Astrocyte (in vitro differentiated cells and primary cell): Measurements from ENCODE around the gene FRY. TPM values are rescaled to one million over a fixed set of nuclear protein-coding genes. Genes with fewer than 3 reads are reported as not detected.

Experiments
- DNase-seq: peaks from one replicate; pipeline ENCODE4 v3.0.0-alpha.2; 2010; ENCODE audit warnings: low read depth
- FAIRE-seq: peaks from 2 replicates; lab custom pipeline; 2011; peaks lifted over from hg19 to GRCh38; lab: Jason Lieb, UNC
- H2AFZ ChIP-seq: 2 replicates; pipeline ENCODE4 v1.6.0; 2012; ENCODE audit warnings: low read depth, low read length, inconsistent platforms
- H3K27ac ChIP-seq: 2 replicates; pipeline ENCODE4 v1.5.1; 2011; ENCODE audit warnings: low read depth, low read length, inconsistent platforms
- H3K27me3 ChIP-seq: 2 replicates; pipeline ENCODE4 v1.6.0; 2011; ENCODE audit warnings: low read length, inconsistent platforms; ENCODE audit not compliant: insufficient read depth
- H3K36me3 ChIP-seq: 2 replicates; pipeline ENCODE4 v1.5.1; 2011; ENCODE audit warnings: low read length, inconsistent platforms; ENCODE audit not compliant: insufficient read depth
- H3K4me1 ChIP-seq: 2 replicates; pipeline ENCODE4 v1.5.1; 2011; ENCODE audit warnings: low read length, inconsistent platforms; ENCODE audit not compliant: insufficient read depth
- H3K4me2 ChIP-seq: 2 replicates; pipeline ENCODE4 v1.6.0; 2012; ENCODE audit warnings: low read length, inconsistent platforms
- H3K4me3 ChIP-seq: 2 replicates; pipeline ENCODE4 v1.5.1; 2011; ENCODE audit warnings: low read depth, mild to moderate bottlenecking, low read length, inconsistent platforms; ENCODE audit not compliant: insufficient read depth
- H3K79me2 ChIP-seq: 2 replicates; pipeline ENCODE4 v1.6.0; 2012; ENCODE audit warnings: mild to moderate bottlenecking, low read length, inconsistent platforms; ENCODE audit not compliant: insufficient read depth
- H3K9ac ChIP-seq: 2 replicates; pipeline ENCODE4 v1.6.0; 2012; ENCODE audit warnings: mild to moderate bottlenecking, low read length, inconsistent platforms
- H3K9me3 ChIP-seq: 2 replicates; pipeline ENCODE4 v1.5.1; 2012; ENCODE audit warnings: low read depth, mild to moderate bottlenecking, low read length, inconsistent platforms; ENCODE audit not compliant: insufficient read depth
- H4K20me1 ChIP-seq: 2 replicates; pipeline ENCODE4 v1.6.0; 2012; ENCODE audit warnings: low read length, inconsistent platforms; ENCODE audit not compliant: insufficient read depth
- H3K27ac Mint-ChIP-seq: one replicate; pipeline ENCODE4 v1.8.0; 2021; ENCODE audit warnings: mild to moderate bottlenecking, mixed read lengths; ENCODE audit not compliant: unreplicated experiment
- H3K27me3 Mint-ChIP-seq: one replicate; pipeline ENCODE4 v1.8.0; 2021; ENCODE audit warnings: low read depth, mixed read lengths; ENCODE audit not compliant: unreplicated experiment
- H3K36me3 Mint-ChIP-seq: one replicate; pipeline ENCODE4 v1.8.0; 2021; ENCODE audit warnings: low read depth, mixed read lengths; ENCODE audit not compliant: unreplicated experiment
- H3K4me1 Mint-ChIP-seq: one replicate; pipeline ENCODE4 v1.8.0; 2021; ENCODE audit warnings: low read depth, mixed read lengths; ENCODE audit not compliant: unreplicated experiment
- H3K4me3 Mint-ChIP-seq: one replicate; pipeline ENCODE4 v1.8.0; 2021; ENCODE audit warnings: mild to moderate bottlenecking, moderate library complexity, mixed read lengths; ENCODE audit not compliant: unreplicated experiment
- H3K9me3 Mint-ChIP-seq: one replicate; pipeline ENCODE4 v1.8.0; 2021; ENCODE audit warnings: mild to moderate bottlenecking, mixed read lengths; ENCODE audit not compliant: unreplicated experiment
- EZH2 ChIP-seq: IDR thresholded peaks from 2 replicates; pipeline ENCODE4 v1.6.1; 2012; ENCODE audit warnings: mild to moderate bottlenecking, low read length, inconsistent platforms; ENCODE audit not compliant: insufficient read depth
- total RNA-seq: library from RNA; stranded (reverse); gene quantifications from 2 replicates; pipeline ENCODE4 v1.2.1, GENCODE V29; 2021
- TF ChIP-seq, protein P1 (sequence below): IDR thresholded peaks from 2 replicates; pipeline ENCODE4 v1.5.1; 2011; ENCODE audit warnings: low read depth, mild to moderate bottlenecking, inconsistent platforms, low read length, moderate library complexity; ENCODE audit not compliant: insufficient read depth

The FRY gene
- total RNA-seq, 1 donor from 2014 or later: 4.6 TPM

DNA sequence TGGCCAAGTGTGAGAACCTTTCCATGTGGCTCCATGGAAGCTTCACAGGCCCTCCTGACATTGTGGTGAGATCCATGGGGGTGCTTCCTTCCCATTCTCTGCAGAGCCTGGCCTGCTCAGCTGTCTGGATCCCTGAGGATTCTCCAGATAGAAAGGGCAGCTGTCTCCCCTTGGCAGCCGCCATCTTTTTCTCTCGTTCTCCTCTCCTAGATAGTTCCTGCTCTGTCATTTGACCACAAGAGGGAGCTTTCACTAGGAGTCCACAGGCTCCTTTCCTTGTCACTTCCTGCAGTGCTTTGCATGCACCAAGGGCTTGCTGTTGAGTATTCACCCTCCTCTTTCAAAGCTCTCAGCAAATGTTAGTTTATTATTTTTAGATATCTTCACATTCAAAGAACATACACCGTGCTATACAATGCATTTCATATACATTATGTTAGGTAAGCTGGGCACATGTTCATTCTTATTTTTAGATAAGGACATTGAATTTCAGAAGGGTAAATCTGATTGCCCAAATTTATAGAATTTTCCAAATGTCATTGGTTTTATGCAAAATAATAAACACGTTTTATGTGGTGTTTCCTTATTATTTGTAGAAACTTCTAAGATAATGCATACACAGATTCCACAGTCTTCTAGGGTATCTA is 133.2 kb downstream of the FRY start:
- FAIRE-seq (peak; percentile 13), DNase-seq (peak; percentile 48)
- no peaks in the 10 kb centered on the region for H3K9me3 Mint-ChIP-seq
- TF ChIP-seq EZH2: no peak
- TF ChIP-seq, protein P1, sequence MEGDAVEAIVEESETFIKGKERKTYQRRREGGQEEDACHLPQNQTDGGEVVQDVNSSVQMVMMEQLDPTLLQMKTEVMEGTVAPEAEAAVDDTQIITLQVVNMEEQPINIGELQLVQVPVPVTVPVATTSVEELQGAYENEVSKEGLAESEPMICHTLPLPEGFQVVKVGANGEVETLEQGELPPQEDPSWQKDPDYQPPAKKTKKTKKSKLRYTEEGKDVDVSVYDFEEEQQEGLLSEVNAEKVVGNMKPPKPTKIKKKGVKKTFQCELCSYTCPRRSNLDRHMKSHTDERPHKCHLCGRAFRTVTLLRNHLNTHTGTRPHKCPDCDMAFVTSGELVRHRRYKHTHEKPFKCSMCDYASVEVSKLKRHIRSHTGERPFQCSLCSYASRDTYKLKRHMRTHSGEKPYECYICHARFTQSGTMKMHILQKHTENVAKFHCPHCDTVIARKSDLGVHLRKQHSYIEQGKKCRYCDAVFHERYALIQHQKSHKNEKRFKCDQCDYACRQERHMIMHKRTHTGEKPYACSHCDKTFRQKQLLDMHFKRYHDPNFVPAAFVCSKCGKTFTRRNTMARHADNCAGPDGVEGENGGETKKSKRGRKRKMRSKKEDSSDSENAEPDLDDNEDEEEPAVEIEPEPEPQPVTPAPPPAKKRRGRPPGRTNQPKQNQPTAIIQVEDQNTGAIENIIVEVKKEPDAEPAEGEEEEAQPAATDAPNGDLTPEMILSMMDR: peak; percentile 84
- H3K27me3 Mint-ChIP-seq: no peaks in the 10 kb centered on the region
- Histone ChIP-seq H3K79me2 (no peaks in the 10 kb centered on the region), H3K4me2 (no peak overlapping the region), H3K4me3 (no peak overlapping the region), H3K36me3 (no peaks in the 10 kb centered on the region), H3K4me1 (no peaks in the 10 kb centered on the region), H3K9ac (no peak overlapping the region), H3K27me3 (no peaks in the 10 kb centered on the region), H3K9me3 (no peaks in the 10 kb centered on the region), H4K20me1 (no peaks in the 10 kb centered on the region), H2AFZ (peak overlapping the region; percentile 91), H3K27ac (no peak overlapping the region)
- peaks cover 30% of the 10 kb centered on the region for H3K4me1 Mint-ChIP-seq
- peak overlapping the region; percentile 16 for H3K27ac Mint-ChIP-seq
- no peak overlapping the region for H3K4me3 Mint-ChIP-seq
- H3K36me3 Mint-ChIP-seq: peaks cover 2% of the 10 kb centered on the region

DNA sequence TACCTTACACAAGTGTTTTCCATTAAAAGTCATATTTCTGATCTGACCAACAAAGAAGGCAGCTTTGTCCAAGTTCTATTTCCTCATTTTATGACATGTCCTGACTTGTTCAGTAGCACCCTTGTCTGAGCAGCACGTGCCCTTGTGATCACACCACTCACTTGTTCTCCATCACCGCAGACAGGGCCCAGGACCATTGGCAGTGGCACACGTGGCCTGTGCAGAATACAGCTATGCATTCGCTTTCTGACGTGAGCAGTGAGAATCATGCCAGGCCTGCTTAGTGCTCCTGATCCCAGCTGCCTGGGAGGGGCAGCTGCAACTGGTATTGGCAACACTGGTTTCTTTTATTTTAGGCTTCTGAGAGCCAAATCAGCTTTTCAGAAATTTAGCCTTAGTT is 134.2 kb downstream of the FRY start:
- Histone ChIP-seq H3K4me3 (no peak overlapping the region), H3K27me3 (no peaks in the 10 kb centered on the region), H3K36me3 (no peaks in the 10 kb centered on the region), H3K79me2 (no peaks in the 10 kb centered on the region), H3K4me1 (no peaks in the 10 kb centered on the region), H2AFZ (peak overlapping the region; percentile 30), H3K27ac (no peak overlapping the region), H3K4me2 (no peak overlapping the region), H3K9me3 (no peaks in the 10 kb centered on the region), H3K9ac (no peak overlapping the region), H4K20me1 (no peaks in the 10 kb centered on the region)
- no peaks in the 10 kb centered on the region for H3K9me3 Mint-ChIP-seq
- no peak overlapping the region for H3K4me3 Mint-ChIP-seq
- TF ChIP-seq EZH2: no peak
- TF ChIP-seq, protein P1: no peak
- no peaks in the 10 kb centered on the region for H3K27me3 Mint-ChIP-seq
- FAIRE-seq (no peak), DNase-seq (no peak)
- no peak overlapping the region for H3K27ac Mint-ChIP-seq
- H3K36me3 Mint-ChIP-seq: peaks cover 2% of the 10 kb centered on the region
- H3K4me1 Mint-ChIP-seq: peaks cover 30% of the 10 kb centered on the region

DNA sequence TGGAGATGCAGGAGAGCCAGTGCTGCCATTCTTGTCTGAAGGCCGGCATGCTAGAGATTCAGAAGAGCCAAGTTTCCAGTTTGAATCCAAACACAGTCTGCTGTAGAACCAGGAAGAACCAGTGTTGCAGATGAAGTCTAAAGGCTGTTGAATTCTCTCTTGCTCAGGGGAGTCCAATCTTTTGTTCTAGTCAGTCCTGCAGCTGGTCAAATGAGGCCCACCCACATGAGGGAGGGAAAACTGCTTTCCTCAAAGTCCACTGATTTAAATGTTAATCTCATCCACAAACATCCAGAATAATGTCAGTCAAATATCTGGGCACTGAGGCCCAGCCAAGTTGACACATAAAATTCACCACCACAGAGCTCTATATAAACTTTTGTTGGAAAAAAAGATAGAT is 136.6 kb downstream of the FRY start:
- H3K27ac ChIP-seq: no peak overlapping the region
- Mint-ChIP-seq H3K4me1 (peaks cover 22% of the 10 kb centered on the region), H3K36me3 (peaks cover 2% of the 10 kb centered on the region), H3K27ac (no peak overlapping the region), H3K27me3 (no peaks in the 10 kb centered on the region), H3K4me3 (no peak overlapping the region), H3K9me3 (no peaks in the 10 kb centered on the region)
- H3K9ac ChIP-seq: no peak overlapping the region
- TF ChIP-seq, protein P1: no peak
- no peak for TF ChIP-seq EZH2
- FAIRE-seq (no peak), DNase-seq (no peak)
- no peaks in the 10 kb centered on the region for H3K4me1 ChIP-seq
- no peak overlapping the region for H3K4me2 ChIP-seq
- H3K9me3 ChIP-seq: no peaks in the 10 kb centered on the region
- H3K79me2 ChIP-seq: no peaks in the 10 kb centered on the region
- H3K4me3 ChIP-seq: no peak overlapping the region
- H3K27me3 ChIP-seq: no peaks in the 10 kb centered on the region
- H3K36me3 ChIP-seq: no peaks in the 10 kb centered on the region
- H4K20me1 ChIP-seq: no peaks in the 10 kb centered on the region
- no peak overlapping the region for H2AFZ ChIP-seq
